ENCODE results near the gene DPPA5.

DNA sequence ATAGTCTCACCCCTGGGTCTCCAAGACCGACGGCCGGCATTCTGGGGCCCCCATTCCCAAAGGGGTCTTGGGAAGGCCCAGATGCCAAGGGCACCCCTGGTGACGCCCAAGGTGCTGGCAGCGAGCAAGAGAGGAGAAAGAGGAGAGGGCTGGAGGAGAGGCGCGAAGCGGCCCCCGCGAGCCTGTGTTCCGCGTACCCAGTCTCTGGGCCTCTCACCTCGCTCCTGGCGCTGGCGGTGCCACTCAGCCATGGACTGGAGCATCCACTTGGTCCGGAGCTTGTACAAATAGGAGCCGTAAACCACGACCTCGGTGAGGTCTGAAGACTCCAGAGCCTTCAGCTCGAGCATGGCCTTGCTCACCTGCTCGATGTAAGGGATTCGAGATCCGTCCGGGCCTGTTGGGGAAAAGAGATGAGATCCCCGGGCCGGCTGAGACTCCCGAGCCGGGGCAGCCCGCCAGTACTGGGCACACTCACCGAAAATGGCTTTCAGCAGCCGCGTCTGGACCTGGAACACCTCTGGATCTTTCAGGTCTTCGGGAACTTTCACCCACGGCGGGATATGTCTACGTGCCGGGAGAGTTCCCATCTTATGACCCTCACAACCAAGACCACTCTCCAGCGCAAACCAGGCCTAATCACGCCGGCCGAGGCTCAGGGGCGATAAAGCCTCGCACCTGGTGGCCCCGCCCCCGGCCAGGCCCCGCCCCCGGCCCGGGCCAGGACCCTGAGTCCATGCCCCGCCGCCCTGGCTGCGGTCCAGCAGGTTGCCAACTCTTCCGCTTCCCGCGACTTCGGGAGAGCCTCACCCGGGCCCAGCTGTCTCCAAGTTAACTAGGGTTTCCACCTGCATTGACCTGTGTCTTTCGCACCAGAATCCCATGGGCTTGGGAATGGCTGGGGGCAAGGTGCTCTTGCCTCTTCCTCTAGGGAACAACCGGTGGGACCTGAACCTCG is at the start of gene DPPA5:
- TF ChIP-seq, protein P1, sequence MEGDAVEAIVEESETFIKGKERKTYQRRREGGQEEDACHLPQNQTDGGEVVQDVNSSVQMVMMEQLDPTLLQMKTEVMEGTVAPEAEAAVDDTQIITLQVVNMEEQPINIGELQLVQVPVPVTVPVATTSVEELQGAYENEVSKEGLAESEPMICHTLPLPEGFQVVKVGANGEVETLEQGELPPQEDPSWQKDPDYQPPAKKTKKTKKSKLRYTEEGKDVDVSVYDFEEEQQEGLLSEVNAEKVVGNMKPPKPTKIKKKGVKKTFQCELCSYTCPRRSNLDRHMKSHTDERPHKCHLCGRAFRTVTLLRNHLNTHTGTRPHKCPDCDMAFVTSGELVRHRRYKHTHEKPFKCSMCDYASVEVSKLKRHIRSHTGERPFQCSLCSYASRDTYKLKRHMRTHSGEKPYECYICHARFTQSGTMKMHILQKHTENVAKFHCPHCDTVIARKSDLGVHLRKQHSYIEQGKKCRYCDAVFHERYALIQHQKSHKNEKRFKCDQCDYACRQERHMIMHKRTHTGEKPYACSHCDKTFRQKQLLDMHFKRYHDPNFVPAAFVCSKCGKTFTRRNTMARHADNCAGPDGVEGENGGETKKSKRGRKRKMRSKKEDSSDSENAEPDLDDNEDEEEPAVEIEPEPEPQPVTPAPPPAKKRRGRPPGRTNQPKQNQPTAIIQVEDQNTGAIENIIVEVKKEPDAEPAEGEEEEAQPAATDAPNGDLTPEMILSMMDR (IDR thresholded peaks at IDR 0.05), result no peak
- no peak for TF ChIP-seq ZFX (IDR thresholded peaks at IDR 0.05; ENCODE audit: borderline replicate concordance)
